Keratinocyte (primary cell): Measurements from ENCODE around the gene ANAPC5. TPM values are rescaled to one million over a fixed set of nuclear protein-coding genes. Genes with fewer than 3 reads are reported as not detected.

Source experiments
- DNase-seq: peaks from one replicate; pipeline ENCODE4 v3.0.0-alpha.2; 2011; ENCODE audit warnings: low read depth, missing footprints, low spot score
- FAIRE-seq: peaks from 2 replicates; lab custom pipeline; 2011; peaks lifted over from hg19 to GRCh38; lab: Jason Lieb, UNC
- H2AFZ ChIP-seq: 2 replicates; pipeline ENCODE4 v1.6.0; 2012; ENCODE audit warnings: low read length, control low read depth, inconsistent platforms; ENCODE audit not compliant: control insufficient read depth
- H3K27ac ChIP-seq: 2 replicates; pipeline ENCODE4 v1.5.1; 2011; ENCODE audit warnings: low read length; ENCODE audit not compliant: control insufficient read depth, insufficient read depth
- H3K27me3 ChIP-seq: 3 replicates; pipeline ENCODE4 v1.6.0; 2011; ENCODE audit warnings: low read length; ENCODE audit not compliant: control insufficient read depth, insufficient read depth; ENCODE audit errors: extremely low read depth
- H3K36me3 ChIP-seq, 2 experiments: 2 replicates in 1 of 2; 3 replicates in 1 of 2; pipeline ENCODE4 v1.5.1; 2011; ENCODE audit warnings: low read length in 2 of 2, mild to moderate bottlenecking in 1 of 2; ENCODE audit not compliant: control insufficient read depth in 2 of 2, insufficient read depth in 2 of 2; ENCODE audit errors: extremely low read depth in 1 of 2
- H3K4me1 ChIP-seq: 3 replicates; pipeline ENCODE4 v1.5.1; 2011; ENCODE audit warnings: low read length; ENCODE audit not compliant: control insufficient read depth, insufficient read depth; ENCODE audit errors: extremely low read depth
- H3K4me2 ChIP-seq: 3 replicates; pipeline ENCODE4 v1.6.0; 2011; ENCODE audit warnings: low read depth, low read length; ENCODE audit not compliant: control insufficient read depth, insufficient read depth; ENCODE audit errors: extremely low read depth
- H3K4me3 ChIP-seq, 3 experiments: fragments of 200-600 bp in 1 of 3; sonication (generic) in 1 of 3; 2 replicates in 2 of 3; 3 replicates in 1 of 3; pipeline ENCODE4 v1.5.1; 2011 to 2016; ENCODE audit warnings: low read length in 3 of 3, mild to moderate bottlenecking in 3 of 3, control low read depth in 2 of 3, inconsistent platforms in 1 of 3, low read depth in 1 of 3, mixed read lengths in 1 of 3, mixed run types in 1 of 3, moderate library complexity in 1 of 3; ENCODE audit not compliant: control insufficient read depth in 2 of 3, insufficient read depth in 2 of 3; ENCODE audit errors: extremely low read depth in 1 of 3
- H3K79me2 ChIP-seq: 2 replicates; pipeline ENCODE4 v1.6.0; 2012; ENCODE audit warnings: low read length; ENCODE audit not compliant: control insufficient read depth, insufficient read depth
- H3K9ac ChIP-seq: 3 replicates; pipeline ENCODE4 v1.6.0; 2011; ENCODE audit warnings: low read length; ENCODE audit not compliant: control insufficient read depth, insufficient read depth; ENCODE audit errors: extremely low read depth
- H3K9me1 ChIP-seq: 3 replicates; pipeline ENCODE4 v1.6.0; 2011; ENCODE audit warnings: low read length; ENCODE audit not compliant: control insufficient read depth, insufficient read depth; ENCODE audit errors: extremely low read depth
- H3K9me3 ChIP-seq: 2 replicates; pipeline ENCODE4 v1.5.1; 2012; ENCODE audit warnings: low read depth, low read length; ENCODE audit not compliant: control insufficient read depth
- H4K20me1 ChIP-seq: 3 replicates; pipeline ENCODE4 v1.6.0; 2011; ENCODE audit warnings: low read length; ENCODE audit not compliant: control insufficient read depth, insufficient read depth; ENCODE audit errors: extremely low read depth
- EZH2 ChIP-seq: IDR thresholded peaks from one replicate; pipeline ENCODE4 v1.6.1; 2012; ENCODE audit warnings: inconsistent platforms, mild to moderate bottlenecking, low read length, moderate library complexity
- dilution Hi-C: fragments of 300-500 bp; cut with MboI; formaldehyde crosslinking; loops from one replicate; pipeline ENCODE4 v1.7.0; 2020; ENCODE audit warnings: low sequenced_read_pairs; ENCODE audit not compliant: extremely low pct_ligation_motif_present
- polyA plus RNA-seq, 5 experiments: library from polyadenylated mRNA; depleted of rRNA in 3 of 5; stranded (reverse) in 3 of 5; stranded (forward) in 1 of 5; unstranded in 1 of 5; fragments of >200 nt; gene quantifications; 1 replicate in 1 of 5; 2 replicates in 3 of 5; 3 replicates in 1 of 5; pipeline versions ENCODE4 v1.2.1 to v1.2.3, GENCODE V29; 2011 to 2012; ENCODE audit warnings: missing spikeins in 2 of 5, low read depth in 1 of 5, low replicate concordance in 1 of 5
- TF ChIP-seq, protein P1 (sequence below), 3 experiments: IDR thresholded peaks in 1 of 3; conservative IDR thresholded peaks in 1 of 3; optimal IDR thresholded peaks in 1 of 3; 2 replicates in 2 of 3; 3 replicates in 1 of 3; pipeline versions ENCODE3 to v1.5.1; 2011; ENCODE audit warnings: low read length in 3 of 3, mild to moderate bottlenecking in 3 of 3, moderate library complexity in 2 of 3, control low read depth in 1 of 3, inconsistent platforms in 1 of 3; ENCODE audit not compliant: insufficient read depth in 2 of 3; ENCODE audit errors: extremely low read depth in 1 of 3

The ANAPC5 gene
- polyA plus RNA-seq, 1 donor (not counting 4 experiments of a cell fraction or from before 2014, with no cell fraction given) = 115 TPM

DNA sequence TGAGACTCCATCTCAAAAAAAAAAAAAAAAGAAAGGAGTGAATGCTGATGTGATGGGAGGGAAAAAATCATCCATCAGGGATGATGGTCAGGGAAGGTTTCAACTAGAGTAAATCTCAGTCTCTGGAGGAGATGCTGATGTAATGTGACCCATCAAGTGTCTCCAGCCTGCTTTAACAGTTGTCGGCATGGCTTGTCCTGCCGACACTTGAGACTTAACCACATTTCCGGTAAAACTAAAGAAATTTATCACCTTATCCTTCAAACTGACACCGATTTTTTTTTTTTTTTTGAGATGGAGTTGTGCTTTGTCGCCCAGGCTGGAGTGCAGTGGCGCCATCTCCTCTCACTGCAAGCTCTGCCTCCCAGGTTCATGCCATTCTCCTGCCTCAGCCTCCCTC lies 21.5 kb upstream of the ANAPC5 start:
- no peak overlapping the region for H3K9ac ChIP-seq
- H3K4me2 ChIP-seq = no peak overlapping the region
- H3K9me1 ChIP-seq = no peaks in the 10 kb centered on the region
- no peak for DNase-seq
- no peak for TF ChIP-seq EZH2
- TF ChIP-seq, protein P1, sequence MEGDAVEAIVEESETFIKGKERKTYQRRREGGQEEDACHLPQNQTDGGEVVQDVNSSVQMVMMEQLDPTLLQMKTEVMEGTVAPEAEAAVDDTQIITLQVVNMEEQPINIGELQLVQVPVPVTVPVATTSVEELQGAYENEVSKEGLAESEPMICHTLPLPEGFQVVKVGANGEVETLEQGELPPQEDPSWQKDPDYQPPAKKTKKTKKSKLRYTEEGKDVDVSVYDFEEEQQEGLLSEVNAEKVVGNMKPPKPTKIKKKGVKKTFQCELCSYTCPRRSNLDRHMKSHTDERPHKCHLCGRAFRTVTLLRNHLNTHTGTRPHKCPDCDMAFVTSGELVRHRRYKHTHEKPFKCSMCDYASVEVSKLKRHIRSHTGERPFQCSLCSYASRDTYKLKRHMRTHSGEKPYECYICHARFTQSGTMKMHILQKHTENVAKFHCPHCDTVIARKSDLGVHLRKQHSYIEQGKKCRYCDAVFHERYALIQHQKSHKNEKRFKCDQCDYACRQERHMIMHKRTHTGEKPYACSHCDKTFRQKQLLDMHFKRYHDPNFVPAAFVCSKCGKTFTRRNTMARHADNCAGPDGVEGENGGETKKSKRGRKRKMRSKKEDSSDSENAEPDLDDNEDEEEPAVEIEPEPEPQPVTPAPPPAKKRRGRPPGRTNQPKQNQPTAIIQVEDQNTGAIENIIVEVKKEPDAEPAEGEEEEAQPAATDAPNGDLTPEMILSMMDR (optimal IDR thresholded peaks at IDR 0.05 in 1 of 3, IDR thresholded peaks at IDR 0.05 in 1 of 3, conservative IDR thresholded peaks at IDR 0.05 in 1 of 3; ENCODE audit: extremely low read depth in 1 of 3, insufficient read depth in 2 of 3, low read length in 3 of 3) = no peak
- no peaks in the 10 kb centered on the region for H3K9me3 ChIP-seq
- dilution Hi-C loops = no loop called here
- no peaks in the 10 kb centered on the region for H4K20me1 ChIP-seq
- no peaks in the 10 kb centered on the region for H3K27me3 ChIP-seq
- H3K79me2 ChIP-seq = no peaks in the 10 kb centered on the region
- no peaks in the 10 kb centered on the region for H3K4me1 ChIP-seq
- H2AFZ ChIP-seq = no peak overlapping the region
- no peak overlapping the region for H3K4me3 ChIP-seq
- FAIRE-seq = no peak
- H3K36me3 ChIP-seq = no peaks in the 10 kb centered on the region
- H3K27ac ChIP-seq = no peak overlapping the region

DNA sequence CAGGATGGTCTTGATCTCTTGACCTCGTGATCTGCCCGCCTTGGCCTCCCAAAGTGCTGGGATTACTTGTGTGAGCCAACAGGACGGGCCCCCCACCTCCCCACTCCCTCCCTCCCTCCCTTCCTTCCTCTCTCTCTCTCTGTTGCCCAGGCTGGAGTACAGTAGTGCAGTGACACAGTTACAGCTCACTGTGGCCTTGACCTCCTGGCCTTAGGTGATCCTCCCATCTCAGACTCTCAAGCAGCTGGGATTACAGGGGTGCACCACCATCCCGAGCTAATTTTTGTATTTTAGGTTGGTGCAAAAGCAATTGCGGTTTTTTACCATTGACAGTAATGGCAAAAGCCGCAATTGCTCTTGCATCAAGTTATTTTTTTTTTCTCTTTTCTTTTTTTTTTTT lies 19.2 kb upstream of the ANAPC5 start:
- H2AFZ ChIP-seq = no peak overlapping the region
- FAIRE-seq (no peak), DNase-seq (no peak)
- H4K20me1 ChIP-seq = no peaks in the 10 kb centered on the region
- no peaks in the 10 kb centered on the region for H3K9me1 ChIP-seq
- no peaks in the 10 kb centered on the region for H3K79me2 ChIP-seq
- TF ChIP-seq, protein P1 (optimal IDR thresholded peaks at IDR 0.05 in 1 of 3, IDR thresholded peaks at IDR 0.05 in 1 of 3, conservative IDR thresholded peaks at IDR 0.05 in 1 of 3; ENCODE audit: extremely low read depth in 1 of 3, insufficient read depth in 2 of 3, low read length in 3 of 3) = no peak
- TF ChIP-seq EZH2 = no peak
- H3K4me1 ChIP-seq = no peaks in the 10 kb centered on the region
- H3K4me2 ChIP-seq = no peak overlapping the region
- no peak overlapping the region for H3K4me3 ChIP-seq
- no peaks in the 10 kb centered on the region for H3K9me3 ChIP-seq
- H3K36me3 ChIP-seq = no peaks in the 10 kb centered on the region
- no peak overlapping the region for H3K27ac ChIP-seq
- H3K27me3 ChIP-seq = no peaks in the 10 kb centered on the region
- H3K9ac ChIP-seq = no peak overlapping the region
- dilution Hi-C loops = no loop called here
